Choroid plexus epithelial cell (primary cell): ENCODE data around the gene PHETA1.

Source experiments
- DNase-seq: peaks from one replicate; pipeline ENCODE4 v3.0.0-alpha.2; 2010; ENCODE audit warnings: low read depth
- H3K4me3 ChIP-seq: 2 replicates; pipeline ENCODE4 v1.5.1; 2011; ENCODE audit warnings: low read depth, mild to moderate bottlenecking, control low read depth, low read length, moderate library complexity
- TF ChIP-seq, protein P1 (sequence below): conservative IDR thresholded peaks from 2 replicates; pipeline ENCODE4 v1.5.1; 2011; ENCODE audit warnings: low read depth, mild to moderate bottlenecking, control low read depth, inconsistent platforms, low read length, moderate library complexity

Gene PHETA1

DNA sequence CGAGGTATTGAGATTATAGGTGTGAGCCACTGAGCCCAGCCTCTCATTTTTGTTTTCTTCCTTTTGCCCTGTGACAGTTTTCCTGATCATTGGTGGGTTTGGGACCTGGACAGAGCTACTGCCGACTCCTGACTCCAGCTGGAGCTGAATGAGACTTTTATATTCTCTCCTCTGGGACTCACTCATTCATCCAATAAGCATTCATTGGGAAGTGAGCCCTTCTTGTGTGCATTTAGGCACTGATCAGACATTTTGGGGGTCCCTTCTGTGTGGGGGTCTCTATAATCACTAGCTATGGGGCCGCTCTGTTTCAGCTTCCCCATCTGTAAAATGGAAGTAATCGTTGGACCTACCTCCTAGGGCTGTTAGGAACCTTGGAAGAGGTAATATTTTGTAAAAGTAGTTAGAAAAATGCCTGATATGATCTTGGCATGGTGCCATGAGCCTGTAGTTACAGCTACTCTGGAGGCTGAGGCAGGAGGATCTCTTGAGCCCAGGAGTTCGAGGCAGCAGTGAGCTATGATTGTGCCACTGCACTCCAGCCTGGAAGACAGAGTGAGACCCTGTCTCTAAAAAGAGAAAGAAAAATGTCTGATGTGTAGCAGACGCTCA is 44.0 kb upstream of the PHETA1 start:
- DNase-seq, result peak; percentile 50
- H3K4me3 ChIP-seq, result no peak overlapping the region
- TF ChIP-seq, protein P1, sequence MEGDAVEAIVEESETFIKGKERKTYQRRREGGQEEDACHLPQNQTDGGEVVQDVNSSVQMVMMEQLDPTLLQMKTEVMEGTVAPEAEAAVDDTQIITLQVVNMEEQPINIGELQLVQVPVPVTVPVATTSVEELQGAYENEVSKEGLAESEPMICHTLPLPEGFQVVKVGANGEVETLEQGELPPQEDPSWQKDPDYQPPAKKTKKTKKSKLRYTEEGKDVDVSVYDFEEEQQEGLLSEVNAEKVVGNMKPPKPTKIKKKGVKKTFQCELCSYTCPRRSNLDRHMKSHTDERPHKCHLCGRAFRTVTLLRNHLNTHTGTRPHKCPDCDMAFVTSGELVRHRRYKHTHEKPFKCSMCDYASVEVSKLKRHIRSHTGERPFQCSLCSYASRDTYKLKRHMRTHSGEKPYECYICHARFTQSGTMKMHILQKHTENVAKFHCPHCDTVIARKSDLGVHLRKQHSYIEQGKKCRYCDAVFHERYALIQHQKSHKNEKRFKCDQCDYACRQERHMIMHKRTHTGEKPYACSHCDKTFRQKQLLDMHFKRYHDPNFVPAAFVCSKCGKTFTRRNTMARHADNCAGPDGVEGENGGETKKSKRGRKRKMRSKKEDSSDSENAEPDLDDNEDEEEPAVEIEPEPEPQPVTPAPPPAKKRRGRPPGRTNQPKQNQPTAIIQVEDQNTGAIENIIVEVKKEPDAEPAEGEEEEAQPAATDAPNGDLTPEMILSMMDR, result no peak

DNA sequence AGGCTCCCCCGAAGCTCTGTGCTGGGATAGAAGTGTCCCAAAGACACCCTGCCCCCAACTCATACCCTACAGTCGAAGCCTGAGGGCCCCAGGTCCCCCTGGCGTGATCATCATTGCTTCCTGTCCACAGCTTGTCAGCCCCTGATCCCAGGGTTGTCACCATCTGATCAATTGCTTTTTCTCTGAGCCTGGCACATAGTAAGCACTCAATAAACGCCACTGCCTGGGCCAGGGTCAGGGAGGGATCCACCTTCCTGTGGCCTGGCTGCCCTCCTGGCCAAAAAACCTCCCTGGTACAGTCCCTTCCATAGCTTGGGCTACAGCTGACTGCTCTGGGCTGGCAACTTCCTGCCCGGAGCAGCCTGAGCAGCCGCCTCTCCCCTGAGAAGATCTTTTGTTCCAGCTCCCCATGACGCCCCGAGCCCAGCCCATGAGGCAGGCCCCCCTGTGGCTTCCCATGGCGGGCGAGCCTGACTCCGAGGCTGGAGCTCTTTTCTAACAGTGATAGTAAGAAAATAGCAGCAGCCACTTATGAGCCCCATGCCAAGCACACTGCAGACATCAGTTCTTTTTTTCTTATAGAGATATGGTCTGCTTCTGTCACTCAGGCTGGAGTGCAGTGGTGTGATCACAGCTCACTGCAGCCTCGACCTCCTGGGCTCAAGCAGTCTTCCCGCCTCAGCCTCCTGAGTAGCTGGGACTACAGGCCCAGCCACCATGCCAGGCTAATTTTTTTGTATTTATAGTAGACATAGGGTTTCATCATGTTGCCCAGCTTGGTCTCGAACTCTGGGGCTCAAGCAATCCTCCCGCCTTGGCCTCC is 43.3 kb upstream of the PHETA1 start:
- peak; percentile 83 for DNase-seq
- TF ChIP-seq, protein P1, result no peak
- no peak overlapping the region for H3K4me3 ChIP-seq

DNA sequence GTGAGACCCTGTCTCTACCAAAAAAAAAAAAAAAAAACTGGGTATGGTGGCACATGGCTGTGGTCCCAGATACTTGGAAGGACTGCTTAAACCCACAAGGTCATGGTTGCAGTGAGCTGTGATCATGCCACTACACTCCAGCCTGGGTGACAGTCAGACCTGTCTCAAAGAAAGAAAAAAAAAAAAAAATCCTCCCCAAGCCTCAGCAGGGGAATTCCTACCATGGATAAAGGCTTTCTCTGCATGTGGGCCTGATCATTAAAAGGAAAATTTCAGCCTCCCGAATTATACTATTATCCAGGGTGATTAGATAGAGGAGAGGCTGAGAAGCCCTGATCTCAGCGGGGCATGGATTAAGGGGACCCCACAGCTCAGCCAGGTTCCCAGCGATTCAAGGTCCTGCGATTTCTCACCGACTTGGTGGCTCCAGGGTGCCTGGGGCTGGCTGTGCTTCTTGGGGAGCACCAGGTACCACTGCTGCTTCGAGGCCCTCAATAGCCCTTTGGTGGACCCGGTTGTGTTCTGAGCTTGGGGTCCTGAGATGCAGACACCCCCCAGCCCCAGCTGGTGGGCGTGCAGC is 42.4 kb upstream of the PHETA1 start:
- DNase-seq, result no peak
- TF ChIP-seq, protein P1, result no peak
- no peak overlapping the region for H3K4me3 ChIP-seq

DNA sequence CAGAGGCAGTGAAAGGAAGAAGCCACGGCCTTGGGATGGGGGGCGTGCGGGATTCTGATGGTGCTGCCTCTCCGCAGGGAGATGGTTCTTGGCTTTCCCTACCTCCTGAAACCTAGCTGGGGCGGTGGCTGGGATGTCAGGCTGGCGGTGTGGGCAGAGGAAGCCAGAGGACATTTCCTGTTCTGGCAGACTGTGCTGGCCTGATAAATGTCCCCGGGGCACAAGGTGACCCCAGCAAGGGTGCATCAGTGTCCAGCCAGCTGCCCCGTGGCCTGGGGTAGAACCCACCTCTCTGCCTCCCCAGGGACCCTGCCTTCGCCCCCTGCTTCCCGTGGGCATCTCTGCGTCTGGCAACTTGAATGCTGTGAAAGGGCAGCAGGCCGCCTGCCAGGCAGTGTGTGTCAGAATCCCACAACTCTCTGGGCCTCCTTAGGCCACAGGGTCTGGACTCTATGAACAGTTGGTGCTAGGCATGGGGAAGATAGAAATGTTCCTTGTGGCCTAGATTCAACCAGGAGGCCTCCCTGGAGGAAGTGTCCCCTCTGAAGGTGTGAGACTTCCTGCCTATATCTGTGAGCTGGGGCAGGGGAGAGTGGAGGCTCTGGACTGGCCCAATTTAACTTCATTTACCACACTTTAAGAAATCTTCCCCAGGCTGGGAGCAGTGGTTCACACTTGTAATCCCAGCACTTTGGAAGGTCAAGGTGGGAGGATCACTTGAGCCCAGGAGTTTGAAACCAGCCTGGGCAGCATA is 41.7 kb upstream of the PHETA1 start:
- peak; percentile 40 for DNase-seq
- TF ChIP-seq, protein P1, result no peak
- peak overlapping the region; percentile 18 for H3K4me3 ChIP-seq

DNA sequence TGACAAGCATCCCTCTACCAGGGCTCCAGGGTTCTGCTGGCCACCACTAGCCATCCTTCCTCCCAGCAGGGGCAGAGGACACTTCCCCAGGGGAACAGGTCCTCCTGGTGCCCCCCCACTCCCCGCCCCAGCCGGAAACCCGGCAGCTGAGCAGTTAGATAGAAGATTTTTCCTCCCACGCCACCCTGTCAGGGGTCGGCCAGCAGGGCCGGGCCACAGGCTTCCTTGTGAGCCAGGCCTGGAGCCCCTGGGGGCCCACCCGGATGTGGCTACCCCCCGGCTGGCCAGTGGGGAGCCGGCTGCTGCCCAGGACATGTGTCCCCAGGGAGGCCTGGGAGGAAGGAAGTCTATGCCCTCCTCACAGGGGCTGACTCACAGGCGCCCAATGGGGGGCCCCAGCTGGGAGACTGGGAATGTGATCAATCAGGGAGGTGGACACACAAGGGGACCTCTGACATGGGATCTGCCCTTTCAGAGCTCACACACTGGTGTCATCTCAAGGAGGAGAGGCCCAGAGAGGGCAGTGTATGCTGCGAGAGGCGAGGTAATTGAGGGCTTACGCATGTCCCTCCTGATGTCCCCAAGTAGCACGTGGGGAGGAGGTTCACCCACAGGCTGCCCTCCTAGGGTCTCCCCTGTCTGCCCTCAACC is 41.0 kb upstream of the PHETA1 start:
- peak; percentile 90 for DNase-seq
- peak overlapping the region; percentile 91 for H3K4me3 ChIP-seq
- TF ChIP-seq, protein P1, result no peak

DNA sequence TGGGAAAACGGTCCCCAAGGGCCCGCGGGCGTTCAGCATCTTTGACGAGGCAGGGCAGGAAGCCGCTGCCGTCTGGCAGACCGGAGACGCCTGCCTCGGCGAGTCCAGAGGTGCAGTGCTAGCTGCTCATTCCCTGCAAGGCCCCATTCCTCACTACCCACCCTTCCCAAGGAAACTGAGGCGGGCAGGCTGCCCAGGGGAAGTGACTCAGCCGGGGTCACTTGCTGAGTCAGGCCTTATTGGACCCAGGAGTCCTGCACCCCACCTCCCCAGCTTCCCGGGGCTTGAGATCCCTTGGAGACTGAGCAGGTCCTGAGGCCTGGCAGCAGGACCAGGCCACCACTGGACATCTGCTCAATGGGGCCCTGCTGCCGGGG is 40.5 kb upstream of the PHETA1 start:
- H3K4me3 ChIP-seq, result peak overlapping the region; percentile 91
- DNase-seq, result peak; percentile 51
- TF ChIP-seq, protein P1, result no peak
